Raji (cell line): ENCODE measurements around the gene SAP30.

Experiments
- POLR2A ChIP-seq: IDR thresholded peaks from 2 replicates; pipeline ENCODE4 v1.6.1; 2011; ENCODE audit warnings: low read depth, low read length, control low read depth; ENCODE audit not compliant: insufficient read depth

Gene SAP30

GRCh38 chr4:173347467-173347866, 23.3 kb upstream of the SAP30 start:
- TF ChIP-seq POLR2A, result no peak

GRCh38 chr4:173357939-173358338, 12.8 kb upstream of the SAP30 start:
- TF ChIP-seq POLR2A, result no peak

GRCh38 chr4:173360587-173361221, 10.1 kb upstream of the SAP30 start:
- TF ChIP-seq POLR2A, result no peak

- TF ChIP-seq POLR2A, result no peak
Observed at GRCh38 chr4:173362666-173363065, 8.1 kb upstream of the SAP30 start.

- TF ChIP-seq POLR2A, result no peak
Observed at GRCh38 chr4:173365359-173365996, 5.3 kb upstream of the SAP30 start.

GRCh38 chr4:173367285-173367684, 3.5 kb upstream of the SAP30 start:
- TF ChIP-seq POLR2A, result no peak

- TF ChIP-seq POLR2A, result no peak
Observed at GRCh38 chr4:173367946-173368345, 2.8 kb upstream of the SAP30 start.

- TF ChIP-seq POLR2A, result no peak; the same call in 1 of the 2 replicates
Observed at GRCh38 chr4:173370130-173370476, 651 bp upstream of the SAP30 start.

GRCh38 chr4:173371292-173372192, 788 bp downstream of the SAP30 start:
- TF ChIP-seq POLR2A, result no peak

- no peak for TF ChIP-seq POLR2A
Observed at GRCh38 chr4:173374588-173374987, 3.8 kb downstream of the SAP30 start.

GRCh38 chr4:173379929-173380328, 9.2 kb downstream of the SAP30 start:
- TF ChIP-seq POLR2A, result no peak

GRCh38 chr4:173380987-173381386, 10.2 kb downstream of the SAP30 start:
- no peak for TF ChIP-seq POLR2A

GRCh38 chr4:173381610-173382009, 10.9 kb downstream of the SAP30 start:
- TF ChIP-seq POLR2A, result no peak

GRCh38 chr4:173382349-173382748, 11.6 kb downstream of the SAP30 start:
- TF ChIP-seq POLR2A, result no peak

GRCh38 chr4:173386751-173387150, 16.0 kb downstream of the SAP30 start:
- no peak for TF ChIP-seq POLR2A

- TF ChIP-seq POLR2A, result no peak
Observed at GRCh38 chr4:173391701-173392100, 20.9 kb downstream of the SAP30 start.
